ENCODE data around the gene GPR156.
"Not testable (repeated sequence)": the region's sequence is repeated elsewhere in the genome, so short reads cannot be mapped to it uniquely, and the experiment has no call there.

GPR156 gene

GRCh38 chr3:120306519-120307455 lies 21.8 kb upstream of the GPR156 start:
- no peak overlapping the region for H3K4me3 ChIP-seq (ENCODE audit: low read depth, low read length)
- TF ChIP-seq CTCF (IDR thresholded peaks at IDR 0.05; ENCODE audit: low read depth, low read length) = no peak

GRCh38 chr3:120304616-120305015 lies 19.6 kb upstream of the GPR156 start:
- H3K4me3 ChIP-seq (ENCODE audit: low read depth, low read length) = no peak overlapping the region
- no peak for TF ChIP-seq CTCF (IDR thresholded peaks at IDR 0.05; ENCODE audit: low read depth, low read length)

GRCh38 chr3:120302361-120302760 lies 17.3 kb upstream of the GPR156 start:
- no peak for TF ChIP-seq CTCF (IDR thresholded peaks at IDR 0.05; ENCODE audit: low read depth, low read length)
- no peak overlapping the region for H3K4me3 ChIP-seq (ENCODE audit: low read depth, low read length)

- H3K4me3 ChIP-seq (ENCODE audit: low read depth, low read length) = no peak overlapping the region
- no peak for TF ChIP-seq CTCF (IDR thresholded peaks at IDR 0.05; ENCODE audit: low read depth, low read length)
These were observed 15.9 kb upstream of the GPR156 start for GRCh38 chr3:120300971-120301370.

GRCh38 chr3:120299403-120299802 lies 14.4 kb upstream of the GPR156 start:
- H3K4me3 ChIP-seq (ENCODE audit: low read depth, low read length) = no peak overlapping the region
- TF ChIP-seq CTCF (IDR thresholded peaks at IDR 0.05; ENCODE audit: low read depth, low read length) = no peak

- H3K4me3 ChIP-seq (ENCODE audit: low read depth, low read length) = no peak overlapping the region
- TF ChIP-seq CTCF (IDR thresholded peaks at IDR 0.05; ENCODE audit: low read depth, low read length) = no peak
These were observed 14.0 kb upstream of the GPR156 start for GRCh38 chr3:120298996-120299395.

GRCh38 chr3:120291552-120291951 lies 6.5 kb upstream of the GPR156 start:
- not testable (repeated sequence) for H3K4me3 ChIP-seq (ENCODE audit: low read depth, low read length)
